Astrocyte (in vitro differentiated cells and primary cell): ENCODE results near the gene AMBP. TPM values are rescaled to one million over a fixed set of nuclear protein-coding genes. Genes with fewer than 3 reads are reported as not detected.

Experiments
- DNase-seq: peaks from one replicate; pipeline ENCODE4 v3.0.0-alpha.2; 2010; ENCODE audit warnings: low read depth
- FAIRE-seq: peaks from 2 replicates; lab custom pipeline; 2011; peaks lifted over from hg19 to GRCh38; lab: Jason Lieb, UNC
- H2AFZ ChIP-seq: 2 replicates; pipeline ENCODE4 v1.6.0; 2012; ENCODE audit warnings: low read depth, low read length, inconsistent platforms
- H3K27ac ChIP-seq: 2 replicates; pipeline ENCODE4 v1.5.1; 2011; ENCODE audit warnings: low read depth, low read length, inconsistent platforms
- H3K27me3 ChIP-seq: 2 replicates; pipeline ENCODE4 v1.6.0; 2011; ENCODE audit warnings: low read length, inconsistent platforms; ENCODE audit not compliant: insufficient read depth
- H3K36me3 ChIP-seq: 2 replicates; pipeline ENCODE4 v1.5.1; 2011; ENCODE audit warnings: low read length, inconsistent platforms; ENCODE audit not compliant: insufficient read depth
- H3K4me1 ChIP-seq: 2 replicates; pipeline ENCODE4 v1.5.1; 2011; ENCODE audit warnings: low read length, inconsistent platforms; ENCODE audit not compliant: insufficient read depth
- H3K4me2 ChIP-seq: 2 replicates; pipeline ENCODE4 v1.6.0; 2012; ENCODE audit warnings: low read length, inconsistent platforms
- H3K4me3 ChIP-seq: 2 replicates; pipeline ENCODE4 v1.5.1; 2011; ENCODE audit warnings: low read depth, mild to moderate bottlenecking, low read length, inconsistent platforms; ENCODE audit not compliant: insufficient read depth
- H3K79me2 ChIP-seq: 2 replicates; pipeline ENCODE4 v1.6.0; 2012; ENCODE audit warnings: mild to moderate bottlenecking, low read length, inconsistent platforms; ENCODE audit not compliant: insufficient read depth
- H3K9ac ChIP-seq: 2 replicates; pipeline ENCODE4 v1.6.0; 2012; ENCODE audit warnings: mild to moderate bottlenecking, low read length, inconsistent platforms
- H3K9me3 ChIP-seq: 2 replicates; pipeline ENCODE4 v1.5.1; 2012; ENCODE audit warnings: low read depth, mild to moderate bottlenecking, low read length, inconsistent platforms; ENCODE audit not compliant: insufficient read depth
- H4K20me1 ChIP-seq: 2 replicates; pipeline ENCODE4 v1.6.0; 2012; ENCODE audit warnings: low read length, inconsistent platforms; ENCODE audit not compliant: insufficient read depth
- H3K27ac Mint-ChIP-seq: one replicate; pipeline ENCODE4 v1.8.0; 2021; ENCODE audit warnings: mild to moderate bottlenecking, mixed read lengths; ENCODE audit not compliant: unreplicated experiment
- H3K27me3 Mint-ChIP-seq: one replicate; pipeline ENCODE4 v1.8.0; 2021; ENCODE audit warnings: low read depth, mixed read lengths; ENCODE audit not compliant: unreplicated experiment
- H3K36me3 Mint-ChIP-seq: one replicate; pipeline ENCODE4 v1.8.0; 2021; ENCODE audit warnings: low read depth, mixed read lengths; ENCODE audit not compliant: unreplicated experiment
- H3K4me1 Mint-ChIP-seq: one replicate; pipeline ENCODE4 v1.8.0; 2021; ENCODE audit warnings: low read depth, mixed read lengths; ENCODE audit not compliant: unreplicated experiment
- H3K4me3 Mint-ChIP-seq: one replicate; pipeline ENCODE4 v1.8.0; 2021; ENCODE audit warnings: mild to moderate bottlenecking, moderate library complexity, mixed read lengths; ENCODE audit not compliant: unreplicated experiment
- H3K9me3 Mint-ChIP-seq: one replicate; pipeline ENCODE4 v1.8.0; 2021; ENCODE audit warnings: mild to moderate bottlenecking, mixed read lengths; ENCODE audit not compliant: unreplicated experiment
- CTCF ChIP-seq: IDR thresholded peaks from 2 replicates; pipeline ENCODE4 v1.5.1; 2011; ENCODE audit warnings: low read depth, mild to moderate bottlenecking, inconsistent platforms, low read length, moderate library complexity; ENCODE audit not compliant: insufficient read depth
- EZH2 ChIP-seq: IDR thresholded peaks from 2 replicates; pipeline ENCODE4 v1.6.1; 2012; ENCODE audit warnings: mild to moderate bottlenecking, low read length, inconsistent platforms; ENCODE audit not compliant: insufficient read depth
- total RNA-seq: library from RNA; stranded (reverse); gene quantifications from 2 replicates; pipeline ENCODE4 v1.2.1, GENCODE V29; 2021

AMBP gene
- total RNA-seq, 1 donor from 2014 or later, result not detected

- DNase-seq, result no peak
- no peaks in the 10 kb centered on the region for H3K79me2 ChIP-seq
- H3K9ac ChIP-seq, result no peak overlapping the region
- Mint-ChIP-seq H3K9me3 (no peaks in the 10 kb centered on the region), H3K4me3 (no peak overlapping the region), H3K36me3 (peaks cover 38% of the 10 kb centered on the region), H3K4me1 (no peaks in the 10 kb centered on the region), H3K27me3 (no peaks in the 10 kb centered on the region), H3K27ac (no peak overlapping the region)
- H3K4me1 ChIP-seq, result no peaks in the 10 kb centered on the region
- H3K36me3 ChIP-seq, result peaks cover 19% of the 10 kb centered on the region
- H2AFZ ChIP-seq, result no peak overlapping the region
- peaks cover 4% of the 10 kb centered on the region for H4K20me1 ChIP-seq
- no peak for FAIRE-seq
- no peaks in the 10 kb centered on the region for H3K27me3 ChIP-seq
- TF ChIP-seq CTCF (no peak), EZH2 (no peak)
- no peak overlapping the region for H3K27ac ChIP-seq
- H3K4me2 ChIP-seq, result no peak overlapping the region
- no peaks in the 10 kb centered on the region for H3K9me3 ChIP-seq
- H3K4me3 ChIP-seq, result no peak overlapping the region
Measured at GRCh38 chr9:114055061-114055460, 23.0 kb downstream of the AMBP start.

DNA sequence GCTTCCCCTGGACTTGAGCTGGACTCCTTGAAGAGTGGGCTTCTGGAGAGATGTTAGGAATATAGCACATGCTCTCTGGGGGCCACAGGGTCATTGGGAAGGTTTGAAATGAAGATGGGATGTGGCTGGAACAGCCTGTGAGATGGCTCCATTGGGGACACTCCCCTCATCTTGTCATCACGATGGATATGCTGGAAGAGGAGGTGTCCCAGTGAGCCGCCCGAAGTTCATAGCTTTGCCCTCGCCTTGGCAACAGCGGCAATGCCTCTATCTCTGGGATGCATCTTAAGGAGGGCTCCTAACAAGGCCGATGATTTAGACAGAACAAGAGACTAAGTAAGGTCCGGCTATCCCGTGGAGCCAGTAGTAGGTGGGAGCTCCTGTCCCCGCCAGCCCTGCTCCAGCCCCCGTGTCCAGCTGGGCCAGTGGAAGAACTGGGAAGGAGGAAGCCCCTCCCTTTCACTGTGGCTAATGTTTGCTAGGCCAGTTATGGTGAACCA is 23.9 kb downstream of the AMBP start:
- Histone ChIP-seq H3K79me2 (no peaks in the 10 kb centered on the region), H3K36me3 (peaks cover 20% of the 10 kb centered on the region), H4K20me1 (peaks cover 4% of the 10 kb centered on the region), H2AFZ (no peak overlapping the region), H3K4me1 (no peaks in the 10 kb centered on the region), H3K27ac (no peak overlapping the region), H3K4me3 (no peak overlapping the region), H3K4me2 (no peak overlapping the region), H3K9me3 (no peaks in the 10 kb centered on the region), H3K27me3 (no peaks in the 10 kb centered on the region), H3K9ac (no peak overlapping the region)
- no peaks in the 10 kb centered on the region for H3K9me3 Mint-ChIP-seq
- no peak overlapping the region for H3K27ac Mint-ChIP-seq
- H3K4me3 Mint-ChIP-seq, result no peak overlapping the region
- DNase-seq (no peak), FAIRE-seq (no peak)
- H3K27me3 Mint-ChIP-seq, result no peaks in the 10 kb centered on the region
- no peak for TF ChIP-seq EZH2
- H3K36me3 Mint-ChIP-seq, result peaks cover 41% of the 10 kb centered on the region
- H3K4me1 Mint-ChIP-seq, result no peaks in the 10 kb centered on the region

GRCh38 chr9:114053246-114054005 is 24.7 kb downstream of the AMBP start:
- Histone ChIP-seq H3K4me3 (no peak overlapping the region), H3K4me2 (no peak overlapping the region), H4K20me1 (peaks cover 4% of the 10 kb centered on the region), H3K9ac (no peak overlapping the region), H3K27ac (no peak overlapping the region), H3K36me3 (peaks cover 20% of the 10 kb centered on the region), H3K9me3 (no peaks in the 10 kb centered on the region), H3K79me2 (no peaks in the 10 kb centered on the region), H2AFZ (no peak overlapping the region), H3K4me1 (no peaks in the 10 kb centered on the region), H3K27me3 (no peaks in the 10 kb centered on the region)
- peaks cover 44% of the 10 kb centered on the region for H3K36me3 Mint-ChIP-seq
- no peak overlapping the region for H3K27ac Mint-ChIP-seq
- no peak overlapping the region for H3K4me3 Mint-ChIP-seq
- H3K4me1 Mint-ChIP-seq, result no peaks in the 10 kb centered on the region
- FAIRE-seq (no peak), DNase-seq (no peak)
- no peaks in the 10 kb centered on the region for H3K27me3 Mint-ChIP-seq
- no peaks in the 10 kb centered on the region for H3K9me3 Mint-ChIP-seq
- no peak for TF ChIP-seq CTCF
- TF ChIP-seq EZH2, result no peak
